Measurements from ENCODE around the gene MBNL2. TPM values are rescaled to one million over a fixed set of nuclear protein-coding genes. Genes with fewer than 3 reads are reported as not detected.
A peak's percentile ranks its signal among the peaks of the same experiment; 100 is the strongest.

Gene MBNL2
- total and polyA plus RNA-seq, 8 donors, result 8.9 to 66.5 (median 37.7) TPM

DNA sequence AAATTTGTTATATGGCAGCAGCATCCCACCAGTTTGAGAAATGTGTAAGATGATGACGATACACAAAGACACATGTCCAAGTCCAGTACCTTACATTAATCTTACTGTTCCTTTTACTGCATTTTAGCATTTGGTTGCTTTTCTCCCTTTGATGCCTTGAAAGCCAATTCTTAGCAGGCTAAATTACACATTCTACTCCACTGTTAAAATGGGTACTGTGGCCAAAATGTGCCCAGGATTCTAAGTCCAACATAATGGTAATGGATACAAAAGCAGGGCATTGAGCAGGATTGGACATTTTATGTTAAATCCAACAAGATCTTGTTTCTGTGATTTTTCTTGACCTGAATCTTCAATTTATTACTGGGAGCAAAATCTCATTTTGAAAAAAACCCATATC lies 159.1 kb downstream of the MBNL2 start:
- Histone ChIP-seq H3K4me1 (no peaks in the 10 kb centered on the region), H3K27ac (no peak overlapping the region), H3K27me3 (no peaks in the 10 kb centered on the region), H3K4me3 (no peak overlapping the region), H3K36me3 (peaks cover 0 to 5% (median 0%) of the 10 kb centered on the region in 3 donors), H3K9me3 (no peaks in the 10 kb centered on the region)
- TF ChIP-seq, protein P1, sequence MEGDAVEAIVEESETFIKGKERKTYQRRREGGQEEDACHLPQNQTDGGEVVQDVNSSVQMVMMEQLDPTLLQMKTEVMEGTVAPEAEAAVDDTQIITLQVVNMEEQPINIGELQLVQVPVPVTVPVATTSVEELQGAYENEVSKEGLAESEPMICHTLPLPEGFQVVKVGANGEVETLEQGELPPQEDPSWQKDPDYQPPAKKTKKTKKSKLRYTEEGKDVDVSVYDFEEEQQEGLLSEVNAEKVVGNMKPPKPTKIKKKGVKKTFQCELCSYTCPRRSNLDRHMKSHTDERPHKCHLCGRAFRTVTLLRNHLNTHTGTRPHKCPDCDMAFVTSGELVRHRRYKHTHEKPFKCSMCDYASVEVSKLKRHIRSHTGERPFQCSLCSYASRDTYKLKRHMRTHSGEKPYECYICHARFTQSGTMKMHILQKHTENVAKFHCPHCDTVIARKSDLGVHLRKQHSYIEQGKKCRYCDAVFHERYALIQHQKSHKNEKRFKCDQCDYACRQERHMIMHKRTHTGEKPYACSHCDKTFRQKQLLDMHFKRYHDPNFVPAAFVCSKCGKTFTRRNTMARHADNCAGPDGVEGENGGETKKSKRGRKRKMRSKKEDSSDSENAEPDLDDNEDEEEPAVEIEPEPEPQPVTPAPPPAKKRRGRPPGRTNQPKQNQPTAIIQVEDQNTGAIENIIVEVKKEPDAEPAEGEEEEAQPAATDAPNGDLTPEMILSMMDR (IDR thresholded peaks at IDR 0.05), result no peak
- DNase-seq (no peak), ATAC-seq (no peak), FAIRE-seq (no peak)
- 94 to 98% methylated on average over 1 of the region's 1 CpG for WGBS, 2 donors
- intact Hi-C loops (cut with DNase I), result no loop called here

- FAIRE-seq (no peak), DNase-seq (no peak), ATAC-seq (no peak)
- TF ChIP-seq, protein P1 (IDR thresholded peaks at IDR 0.05), result no peak
- Histone ChIP-seq H3K27ac (no peak overlapping the region), H3K4me3 (no peak overlapping the region), H3K36me3 (peaks cover 0 to 5% (median 0%) of the 10 kb centered on the region in 3 donors), H3K4me1 (no peaks in the 10 kb centered on the region), H3K27me3 (no peaks in the 10 kb centered on the region), H3K9me3 (no peaks in the 10 kb centered on the region)
- 97 to 99% methylated on average over 5 of the region's 5 CpGs for WGBS, 2 donors
- intact Hi-C loops (cut with DNase I), result no loop called here
Measured at GRCh38 chr13:97382276-97382675, 160.1 kb downstream of the MBNL2 start.

GRCh38 chr13:97384371-97384770 lies 162.2 kb downstream of the MBNL2 start:
- ATAC-seq, result peak in 2 of 4 donors; percentile 12 to 28
- H3K36me3 ChIP-seq, result peaks cover 0 to 5% (median 0%) of the 10 kb centered on the region in 3 donors
- no peak overlapping the region for H3K4me3 ChIP-seq
- DNase-seq, result no peak
- no peak overlapping the region for H3K27ac ChIP-seq
- WGBS, 2 donors, result 87 to 88% methylated on average over 2 of the region's 2 CpGs
- intact Hi-C loops (cut with DNase I), result no loop called here
- H3K4me1 ChIP-seq, result no peaks in the 10 kb centered on the region
- no peaks in the 10 kb centered on the region for H3K9me3 ChIP-seq
- TF ChIP-seq, protein P1 (IDR thresholded peaks at IDR 0.05), result no peak
- no peak for FAIRE-seq
- no peaks in the 10 kb centered on the region for H3K27me3 ChIP-seq

- ATAC-seq, result no peak
Measured at GRCh38 chr13:97385146-97385545, 163.0 kb downstream of the MBNL2 start.

DNA sequence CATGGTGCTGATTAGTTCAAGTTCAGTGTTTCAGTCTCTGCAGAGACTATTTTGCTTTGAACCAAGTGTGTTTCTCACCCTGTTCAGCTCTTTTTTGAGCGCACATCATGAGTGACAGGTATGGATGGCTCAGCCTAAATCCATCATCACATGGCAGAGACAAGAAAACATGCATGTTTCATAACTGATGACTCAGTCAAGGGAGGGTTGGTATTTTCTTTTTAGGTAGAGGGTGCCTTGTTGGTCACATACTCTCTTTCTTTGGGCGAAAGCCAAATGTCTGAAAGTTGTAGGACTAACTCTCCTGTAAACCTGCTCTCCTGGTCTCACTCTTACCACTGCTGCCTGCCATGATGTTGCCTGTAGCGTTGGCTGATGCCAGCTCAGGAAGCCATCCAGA lies 163.7 kb downstream of the MBNL2 start:
- peaks cover 0 to 5% (median 0%) of the 10 kb centered on the region in 3 donors for H3K36me3 ChIP-seq
- no peak overlapping the region for H3K4me3 ChIP-seq
- no peak for DNase-seq
- H3K27me3 ChIP-seq, result no peaks in the 10 kb centered on the region
- intact Hi-C loops (cut with DNase I), result no loop called here
- no peak for ATAC-seq
- TF ChIP-seq, protein P1 (IDR thresholded peaks at IDR 0.05), result no peak
- no peak for FAIRE-seq
- H3K27ac ChIP-seq, result peak overlapping the region in 1 of 4 donors; percentile 32
- 95 to 99% methylated on average over 3 of the region's 3 CpGs for WGBS, 2 donors
- peaks cover 6 to 10% (median 10%) of the 10 kb centered on the region in 3 donors for H3K4me1 ChIP-seq
- H3K9me3 ChIP-seq, result no peaks in the 10 kb centered on the region

More at GRCh38 chr13:97385146-97385545, 163.0 kb downstream of the MBNL2 start:
- H3K36me3 ChIP-seq, result peaks cover 0 to 5% (median 0%) of the 10 kb centered on the region in 3 donors
- intact Hi-C loops (cut with DNase I), result no loop called here
- TF ChIP-seq, protein P1 (IDR thresholded peaks at IDR 0.05), result no peak
- no peaks in the 10 kb centered on the region for H3K9me3 ChIP-seq
- FAIRE-seq (no peak), DNase-seq (no peak)
- H3K27me3 ChIP-seq, result no peaks in the 10 kb centered on the region
- H3K27ac ChIP-seq, result no peak overlapping the region
- H3K4me1 ChIP-seq, result peaks cover under 1 to 6% (median 3%) of the 10 kb centered on the region in 3 donors
- H3K4me3 ChIP-seq, result no peak overlapping the region
